Glutamatergic neuron (in vitro differentiated cells): ENCODE results near the gene PTPRN2. TPM values are rescaled to one million over a fixed set of nuclear protein-coding genes. Genes with fewer than 3 reads are reported as not detected.
A peak's percentile ranks its signal among the peaks of the same experiment; 100 is the strongest.

ENCODE experiments used
- DNase-seq: peaks from one replicate; pipeline ENCODE4 v3.0.0; 2022
- H3K27ac Mint-ChIP-seq: one replicate; pipeline ENCODE4 v1.8.0; 2020; ENCODE audit warnings: mild to moderate bottlenecking, mixed read lengths, inconsistent platforms; ENCODE audit not compliant: unreplicated experiment
- H3K27me3 Mint-ChIP-seq: one replicate; pipeline ENCODE4 v1.8.0; 2020; ENCODE audit warnings: mild to moderate bottlenecking, moderate library complexity, mixed read lengths, inconsistent platforms; ENCODE audit not compliant: unreplicated experiment
- H3K36me3 Mint-ChIP-seq: one replicate; pipeline ENCODE4 v1.8.0; 2020; ENCODE audit warnings: mild to moderate bottlenecking, mixed read lengths, inconsistent platforms; ENCODE audit not compliant: unreplicated experiment
- H3K4me1 Mint-ChIP-seq: one replicate; pipeline ENCODE4 v1.8.0; 2020; ENCODE audit warnings: mild to moderate bottlenecking, low read depth, mixed read lengths, inconsistent platforms; ENCODE audit not compliant: unreplicated experiment
- H3K4me3 Mint-ChIP-seq: one replicate; pipeline ENCODE4 v1.8.0; 2020; ENCODE audit warnings: mild to moderate bottlenecking, mixed read lengths, inconsistent platforms; ENCODE audit not compliant: unreplicated experiment
- H3K9me3 Mint-ChIP-seq: one replicate; pipeline ENCODE4 v1.8.0; 2020; ENCODE audit warnings: mild to moderate bottlenecking, moderate library complexity, mixed read lengths, inconsistent platforms; ENCODE audit not compliant: unreplicated experiment
- CTCF ChIP-seq: fragments of 200-600 bp; sonication (generic); IDR thresholded peaks from one replicate; pipeline ENCODE4 v1.5.0; 2021; ENCODE audit not compliant: partially characterized antibody, unreplicated experiment
- total RNA-seq: library from RNA; stranded (reverse); fragmentation: NEBNext Ultra II Directional; extraction: Animal tissue kit (Norgen Biotek cat#: 25700); gene quantifications from one replicate; pipeline ENCODE4 v1.2.1, GENCODE V29; 2021; ENCODE audit not compliant: unreplicated experiment

Gene PTPRN2
- total RNA-seq, 1 donor from 2014 or later, result 49.0 TPM

- TF ChIP-seq CTCF, result no peak
- H3K4me1 Mint-ChIP-seq, result peaks cover 5% of the 10 kb centered on the region
- peak; percentile 8 for DNase-seq
- no peak overlapping the region for H3K27ac Mint-ChIP-seq
- peaks cover 5% of the 10 kb centered on the region for H3K27me3 Mint-ChIP-seq
- no peak overlapping the region for H3K4me3 Mint-ChIP-seq
- peaks cover 11% of the 10 kb centered on the region for H3K36me3 Mint-ChIP-seq
- peaks cover 9% of the 10 kb centered on the region for H3K9me3 Mint-ChIP-seq
Observed at GRCh38 chr7:158264881-158265742, 322.5 kb downstream of the PTPRN2 start.

GRCh38 chr7:158263964-158264748 lies 323.5 kb downstream of the PTPRN2 start:
- H3K36me3 Mint-ChIP-seq, result peaks cover 6% of the 10 kb centered on the region
- no peak for TF ChIP-seq CTCF
- no peak for DNase-seq
- H3K9me3 Mint-ChIP-seq, result peaks cover 11% of the 10 kb centered on the region
- no peak overlapping the region for H3K4me3 Mint-ChIP-seq
- H3K27me3 Mint-ChIP-seq, result peaks cover 7% of the 10 kb centered on the region
- H3K27ac Mint-ChIP-seq, result no peak overlapping the region
- H3K4me1 Mint-ChIP-seq, result peaks cover 5% of the 10 kb centered on the region

GRCh38 chr7:158263110-158263963 lies 324.3 kb downstream of the PTPRN2 start:
- peaks cover 8% of the 10 kb centered on the region for H3K27me3 Mint-ChIP-seq
- peaks cover 5% of the 10 kb centered on the region for H3K4me1 Mint-ChIP-seq
- no peak overlapping the region for H3K4me3 Mint-ChIP-seq
- H3K9me3 Mint-ChIP-seq, result peaks cover 11% of the 10 kb centered on the region
- no peak overlapping the region for H3K27ac Mint-ChIP-seq
- peaks cover 11% of the 10 kb centered on the region for H3K36me3 Mint-ChIP-seq
- TF ChIP-seq CTCF, result no peak
- DNase-seq, result peak; percentile 5

- H3K4me3 Mint-ChIP-seq, result no peak overlapping the region
- DNase-seq, result no peak
- peaks cover 8% of the 10 kb centered on the region for H3K9me3 Mint-ChIP-seq
- H3K36me3 Mint-ChIP-seq, result peaks cover 14% of the 10 kb centered on the region
- no peak for TF ChIP-seq CTCF
- H3K27ac Mint-ChIP-seq, result no peak overlapping the region
- H3K27me3 Mint-ChIP-seq, result peaks cover 8% of the 10 kb centered on the region
- H3K4me1 Mint-ChIP-seq, result peaks cover under 1% of the 10 kb centered on the region
Observed at GRCh38 chr7:158262284-158263109, 325.1 kb downstream of the PTPRN2 start.
